Keratinocyte (primary cell): ENCODE results near the gene PIK3AP1.

Experiments used
- EZH2 ChIP-seq: IDR thresholded peaks from one replicate; pipeline ENCODE4 v1.6.1; 2012; ENCODE audit warnings: inconsistent platforms, mild to moderate bottlenecking, low read length, moderate library complexity
- TF ChIP-seq, protein P1 (sequence below), 3 experiments: IDR thresholded peaks in 1 of 3; conservative IDR thresholded peaks in 1 of 3; optimal IDR thresholded peaks in 1 of 3; 2 replicates in 2 of 3; 3 replicates in 1 of 3; pipeline versions ENCODE3 to v1.5.1; 2011; ENCODE audit warnings: low read length in 3 of 3, mild to moderate bottlenecking in 3 of 3, moderate library complexity in 2 of 3, control low read depth in 1 of 3, inconsistent platforms in 1 of 3; ENCODE audit not compliant: insufficient read depth in 2 of 3; ENCODE audit errors: extremely low read depth in 1 of 3

- TF ChIP-seq, protein P1, sequence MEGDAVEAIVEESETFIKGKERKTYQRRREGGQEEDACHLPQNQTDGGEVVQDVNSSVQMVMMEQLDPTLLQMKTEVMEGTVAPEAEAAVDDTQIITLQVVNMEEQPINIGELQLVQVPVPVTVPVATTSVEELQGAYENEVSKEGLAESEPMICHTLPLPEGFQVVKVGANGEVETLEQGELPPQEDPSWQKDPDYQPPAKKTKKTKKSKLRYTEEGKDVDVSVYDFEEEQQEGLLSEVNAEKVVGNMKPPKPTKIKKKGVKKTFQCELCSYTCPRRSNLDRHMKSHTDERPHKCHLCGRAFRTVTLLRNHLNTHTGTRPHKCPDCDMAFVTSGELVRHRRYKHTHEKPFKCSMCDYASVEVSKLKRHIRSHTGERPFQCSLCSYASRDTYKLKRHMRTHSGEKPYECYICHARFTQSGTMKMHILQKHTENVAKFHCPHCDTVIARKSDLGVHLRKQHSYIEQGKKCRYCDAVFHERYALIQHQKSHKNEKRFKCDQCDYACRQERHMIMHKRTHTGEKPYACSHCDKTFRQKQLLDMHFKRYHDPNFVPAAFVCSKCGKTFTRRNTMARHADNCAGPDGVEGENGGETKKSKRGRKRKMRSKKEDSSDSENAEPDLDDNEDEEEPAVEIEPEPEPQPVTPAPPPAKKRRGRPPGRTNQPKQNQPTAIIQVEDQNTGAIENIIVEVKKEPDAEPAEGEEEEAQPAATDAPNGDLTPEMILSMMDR (optimal IDR thresholded peaks at IDR 0.05 in 1 of 3, IDR thresholded peaks at IDR 0.05 in 1 of 3, conservative IDR thresholded peaks at IDR 0.05 in 1 of 3; ENCODE audit: extremely low read depth in 1 of 3, insufficient read depth in 2 of 3, low read length in 3 of 3), result no peak
- no peak for TF ChIP-seq EZH2
These were observed 72.8 kb downstream of the PIK3AP1 start for GRCh38 chr10:96647466-96647865.
